Measurements from ENCODE around the gene IFNA8. TPM values are rescaled to one million over a fixed set of nuclear protein-coding genes. Genes with fewer than 3 reads are reported as not detected.

IFNA8 gene
- total and polyA plus RNA-seq, 2 of the 8 experiments (the other 6 are each of a cell fraction or from before 2014, with no cell fraction given), result not detected

DNA sequence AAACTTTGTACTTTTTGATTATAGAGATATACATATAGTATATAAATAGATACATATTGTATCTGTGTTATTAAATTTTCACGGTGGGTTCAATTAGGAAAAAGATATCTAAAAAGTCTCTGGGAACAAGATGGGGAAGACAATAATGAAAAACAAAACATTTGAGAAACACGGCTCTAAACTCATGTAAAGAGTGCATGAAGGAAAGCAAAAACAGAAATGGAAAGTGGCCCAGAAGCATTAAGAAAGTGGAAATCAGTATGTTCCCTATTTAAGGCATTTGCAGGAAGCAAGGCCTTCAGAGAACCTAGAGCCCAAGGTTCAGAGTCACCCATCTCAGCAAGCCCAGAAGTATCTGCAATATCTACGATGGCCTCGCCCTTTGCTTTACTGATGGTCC lies 31.2 kb downstream of the IFNA8 start, which contains the start of gene IFNA1:
Gene IFNA1, plus strand, starts transcription at position 301 of the 400 bp plus-strand sequence. Its CDS starts 69 bp downstream, at position 370.
- H2BK5ac ChIP-seq (ENCODE audit: low read depth, low read length), result no peak within 1 kb of the TSS
- TF ChIP-seq KDM4A (IDR thresholded peaks at IDR 0.05; ENCODE audit: low read depth, low read length, severe bottlenecking) (no peak), EP300 (IDR thresholded peaks at IDR 0.05; ENCODE audit: borderline replicate concordance in 1 of 2, low read depth in 2 of 2, low read length in 2 of 2) (no peak), MAFK (IDR thresholded peaks at IDR 0.05; ENCODE audit: low read depth, low read length) (no peak), EGR1 (IDR thresholded peaks at IDR 0.05; ENCODE audit: borderline replicate concordance, low read depth, low read length) (no peak)
- H3K27ac ChIP-seq (ENCODE audit: low read depth, low read length), result no peak within 1 kb of the TSS
- no peaks in the 10 kb centered on the region for H3K23me2 ChIP-seq (ENCODE audit: low read depth, low read length)
- no peak within 1 kb of the TSS for H3K9ac ChIP-seq (replicated peaks in 1 of 4; ENCODE audit: extremely low read depth in 1 of 4, low read depth in 3 of 4, low read length in 3 of 4)
- no peak within 1 kb of the TSS for H2AK5ac ChIP-seq (ENCODE audit: low read depth, low read length)
- no peak within 1 kb of the TSS for H3K23ac ChIP-seq (ENCODE audit: insufficient read length)
- H3K4me1 ChIP-seq (replicated peaks in 1 of 4; ENCODE audit: control insufficient read depth in 3 of 4, insufficient read depth in 4 of 4, low read length in 3 of 4), result no peaks in the 10 kb centered on the region
- WGBS, 2 experiments (ENCODE audit: extremely low coverage in 1 of 2, insufficient coverage in 1 of 2, insufficient read length in 1 of 2, insufficient replicate concordance in 2 of 2, low coverage in 1 of 2, low lambda C conversion rate in 2 of 2, missing lambda C conversion rate in 1 of 2), result 94% methylated on average over 4 of the region's 4 CpGs; no CpG with 5 or more reads in 1 of the 2 experiments
- peaks cover 0 to 6% of the 10 kb centered on the region in 2 experiments; a peak in 1 of 4 replicates for H3K9me3 ChIP-seq (ENCODE audit: insufficient read depth in 2 of 2, low read depth in 1 of 2, low read length in 1 of 2)
- no peak within 1 kb of the TSS for H3K4me2 ChIP-seq (ENCODE audit: insufficient read depth in 1 of 2, low read depth in 2 of 2, low read length in 2 of 2)
- H3K4ac ChIP-seq (replicated peaks; ENCODE audit: insufficient read length, low read depth, low read length), result no peak within 1 kb of the TSS
- no peak within 1 kb of the TSS for H3K4me3 ChIP-seq (ENCODE audit: extremely low read depth in 1 of 4, insufficient read depth in 2 of 4, low read depth in 3 of 4, low read length in 4 of 4)
- H3K18ac ChIP-seq (ENCODE audit: extremely low read depth, low read length), result no peak within 1 kb of the TSS
- no peaks in the 10 kb centered on the region for H3K79me2 ChIP-seq (ENCODE audit: control insufficient read depth in 1 of 2, insufficient read depth in 2 of 2, low read length in 2 of 2)
- no peaks in the 10 kb centered on the region for H3K36me3 ChIP-seq (ENCODE audit: control insufficient read depth in 2 of 4, insufficient read depth in 4 of 4, low read length in 3 of 4)
- H3K27me3 ChIP-seq (replicated peaks in 1 of 4; ENCODE audit: control insufficient read depth in 3 of 4, extremely low read depth in 1 of 4, insufficient read depth in 3 of 4, low read length in 3 of 4), result no peaks in the 10 kb centered on the region
- DNase-seq (ENCODE audit: low read depth in 1 of 2, low spot score in 2 of 2) (no peak), FAIRE-seq (no peak)
- CTCF ChIA-PET (ENCODE audit: partially characterized antibody), result interaction anchor here (0.7 to 1.0 kb wide), 2 partner anchors 9 to 31 kb away, joined by 3 to 4 read pairs; no protein-coding TSS in a partner anchor
- no peaks in the 10 kb centered on the region for H4K20me1 ChIP-seq (replicated peaks in 1 of 2; ENCODE audit: control insufficient read depth in 1 of 2, insufficient read depth in 2 of 2, low read length in 2 of 2)
- no peak within 1 kb of the TSS for H3K14ac ChIP-seq (ENCODE audit: insufficient read length)
- H4K91ac ChIP-seq (replicated peaks; ENCODE audit: insufficient read length, low read length), result no peak within 1 kb of the TSS
- H4K8ac ChIP-seq (ENCODE audit: extremely low read depth, insufficient read depth, low read length), result no peak within 1 kb of the TSS
- no peak within 1 kb of the TSS for H2BK12ac ChIP-seq (ENCODE audit: low read depth, low read length)
- H2AFZ ChIP-seq (ENCODE audit: low read length), result no peak within 1 kb of the TSS
- H2BK120ac ChIP-seq (replicated peaks; ENCODE audit: low read depth, low read length), result no peak within 1 kb of the TSS
- no peak within 1 kb of the TSS for H2BK15ac ChIP-seq (ENCODE audit: low read length)
- no peak within 1 kb of the TSS for H3K56ac ChIP-seq (replicated peaks; ENCODE audit: insufficient read length, low read depth, low read length)
- POLR2A ChIA-PET (ENCODE audit: partially characterized antibody), result no interaction called here
- H2BK20ac ChIP-seq (ENCODE audit: low read length), result no peak within 1 kb of the TSS
- no peaks in the 10 kb centered on the region for H3K79me1 ChIP-seq (ENCODE audit: low read depth, low read length)
- no peak within 1 kb of the TSS for H4K5ac ChIP-seq (ENCODE audit: insufficient read length, low read depth, low read length)

Data from H1 (cell line).